Spleen (tissue), 11 donors: ENCODE measurements around the gene MED12L. TPM values are rescaled to one million over a fixed set of nuclear protein-coding genes. Genes with fewer than 3 reads are reported as not detected.

Experiments used
- DNase-seq: peaks from one replicate; pipeline ENCODE4 v3.0.0-alpha.2; 2020
- H3K27ac ChIP-seq, 8 donors: fragments of 200-600 bp; sonication (generic) in 7 of 8; 1 replicate in 4 of 8; 2 replicates in 4 of 8; pipeline versions ENCODE4 v1.5.0 to v1.8.0; 2016 to 2021; ENCODE audit warnings: inconsistent platforms in 4 of 8, mild to moderate bottlenecking in 4 of 8, moderate library complexity in 1 of 8
- H3K27me3 ChIP-seq, 7 donors: fragments of 200-600 bp; sonication (generic) in 6 of 7; replicated peaks in 1 of 7; 1 replicate in 4 of 7; 2 replicates in 3 of 7; pipeline versions ENCODE4 v1.5.0 to v1.8.0; 2016 to 2021; ENCODE audit warnings: inconsistent platforms in 3 of 7, mild to moderate bottlenecking in 1 of 7
- H3K36me3 ChIP-seq, 6 donors: fragments of 200-600 bp; sonication (generic) in 5 of 6; 1 replicate in 4 of 6; 2 replicates in 2 of 6; pipeline versions ENCODE4 v1.5.0 to v1.8.0; 2016 to 2021; ENCODE audit warnings: inconsistent platforms in 2 of 6
- H3K4me1 ChIP-seq, 6 donors: fragments of 200-600 bp; sonication (generic) in 5 of 6; 1 replicate in 3 of 6; 2 replicates in 3 of 6; pipeline versions ENCODE4 v1.5.0 to v1.8.0; 2016 to 2021; ENCODE audit warnings: inconsistent platforms in 3 of 6
- H3K4me3 ChIP-seq, 8 donors: fragments of 200-600 bp; sonication (generic) in 7 of 8; 1 replicate in 4 of 8; 2 replicates in 4 of 8; pipeline versions ENCODE4 v1.5.0 to v1.8.0; 2016 to 2021; ENCODE audit warnings: inconsistent platforms in 4 of 8, mild to moderate bottlenecking in 4 of 8, moderate library complexity in 2 of 8
- H3K9me3 ChIP-seq, 8 donors: fragments of 200-600 bp; sonication (generic) in 7 of 8; 1 replicate in 4 of 8; 2 replicates in 4 of 8; pipeline versions ENCODE4 v1.5.0 to v1.8.0; 2016 to 2021; ENCODE audit warnings: inconsistent platforms in 4 of 8
- POLR2A ChIP-seq, 3 donors: fragments of 450-650 bp; IDR thresholded peaks; one replicate each; pipeline ENCODE4 v1.5.1; 2017; ENCODE audit warnings: antibody characterized with exemption in 3 of 3, mild to moderate bottlenecking in 1 of 3
- POLR2AphosphoS5 ChIP-seq, 3 donors: sonication (generic); formaldehyde crosslinking; IDR thresholded peaks; one replicate each; pipeline ENCODE4 v1.5.1; 2017; ENCODE audit warnings: antibody characterized with exemption in 3 of 3
- WGBS, 5 donors: extraction: QIAGEN DNeasy Blood & Tissue Kit in 3 of 5; methylation state at CpG; one replicate each; pipeline versions ENCODE4 v1.1.5 to v1.1.7; 2013 to 2018; 5-methylcytosine and 5-hydroxymethylcytosine counted together
- intact Hi-C: fragments of 100-400 bp; cut with DNase I; formaldehyde crosslinking; loops from one replicate; pipeline ENCODE4 v1.15.0; 2023; ENCODE audit warnings: low total_unique reads
- polyA plus RNA-seq, 3 donors: library from polyadenylated mRNA; stranded (reverse); fragments of 200-250 nt; gene quantifications; one replicate each; pipeline ENCODE4 v1.2.1, GENCODE V29; 2013
- total RNA-seq, 7 donors: library from RNA; depleted of rRNA in 3 of 7; stranded (reverse); fragments of >200 nt in 3 of 7; fragmentation: NEBNext Ultra II Directional in 4 of 7; extraction: Animal tissue kit (Norgen Biotek cat#: 25700) in 4 of 7; gene quantifications; one replicate each; pipeline versions ENCODE4 v1.1.0 to v1.2.1, GENCODE V29; 2016 to 2021
- TF ChIP-seq, protein P1 (sequence below), 11 experiments: fragments of 200-600 bp in 7 of 11; fragments of 450-650 bp in 4 of 11; sonication (generic) in 4 of 11; IDR thresholded peaks in 8 of 11; conservative IDR thresholded peaks in 3 of 11; 1 replicate in 7 of 11; 2 replicates in 4 of 11; pipeline versions ENCODE4 v1.4.0 to v1.8.0; 2016 to 2021; ENCODE audit warnings: antibody characterized with exemption in 11 of 11, inconsistent platforms in 4 of 11, mild to moderate bottlenecking in 1 of 11
- donor health status: healthy with polysubstance abuse.
- donor health status: DM: no; HTN: no; CAD: no; lungs with moderate emphysema.
- donor health status: DM: no; HTN: no; CAD: no.
- donor health status: Bipolar disorder and iron deficiency.
- donor health status: healthy.
- donor health status: DM: no; HTN: no; CAD: no.
- donor health status: DM: yes; HTN: yes; CAD: no.

Gene MED12L
- total and polyA plus RNA-seq, 10 donors: 0.02 to 4.5 (median 1.5) TPM

GRCh38 chr3:151121016-151121415, 35.6 kb downstream of the MED12L start:
- intact Hi-C loops: no loop called here
- no peak for DNase-seq
- H3K27ac ChIP-seq: no peak overlapping the region
- TF ChIP-seq, protein P1, sequence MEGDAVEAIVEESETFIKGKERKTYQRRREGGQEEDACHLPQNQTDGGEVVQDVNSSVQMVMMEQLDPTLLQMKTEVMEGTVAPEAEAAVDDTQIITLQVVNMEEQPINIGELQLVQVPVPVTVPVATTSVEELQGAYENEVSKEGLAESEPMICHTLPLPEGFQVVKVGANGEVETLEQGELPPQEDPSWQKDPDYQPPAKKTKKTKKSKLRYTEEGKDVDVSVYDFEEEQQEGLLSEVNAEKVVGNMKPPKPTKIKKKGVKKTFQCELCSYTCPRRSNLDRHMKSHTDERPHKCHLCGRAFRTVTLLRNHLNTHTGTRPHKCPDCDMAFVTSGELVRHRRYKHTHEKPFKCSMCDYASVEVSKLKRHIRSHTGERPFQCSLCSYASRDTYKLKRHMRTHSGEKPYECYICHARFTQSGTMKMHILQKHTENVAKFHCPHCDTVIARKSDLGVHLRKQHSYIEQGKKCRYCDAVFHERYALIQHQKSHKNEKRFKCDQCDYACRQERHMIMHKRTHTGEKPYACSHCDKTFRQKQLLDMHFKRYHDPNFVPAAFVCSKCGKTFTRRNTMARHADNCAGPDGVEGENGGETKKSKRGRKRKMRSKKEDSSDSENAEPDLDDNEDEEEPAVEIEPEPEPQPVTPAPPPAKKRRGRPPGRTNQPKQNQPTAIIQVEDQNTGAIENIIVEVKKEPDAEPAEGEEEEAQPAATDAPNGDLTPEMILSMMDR (IDR thresholded peaks at IDR 0.05 in 8 of 11, conservative IDR thresholded peaks at IDR 0.05 in 3 of 11): no peak
- no peak for TF ChIP-seq POLR2AphosphoS5 (IDR thresholded peaks at IDR 0.05)
- 91 to 96% (median 92%) methylated on average over 2 of the region's 2 CpGs for WGBS, 5 donors
- H3K27me3 ChIP-seq: no peaks in the 10 kb centered on the region
- no peaks in the 10 kb centered on the region for H3K9me3 ChIP-seq
- H3K4me1 ChIP-seq: no peaks in the 10 kb centered on the region
- H3K4me3 ChIP-seq: no peak overlapping the region
- no peaks in the 10 kb centered on the region for H3K36me3 ChIP-seq

GRCh38 chr3:151123827-151124226, 38.4 kb downstream of the MED12L start:
- Histone ChIP-seq H3K4me1 (no peaks in the 10 kb centered on the region), H3K9me3 (no peaks in the 10 kb centered on the region), H3K4me3 (no peak overlapping the region), H3K36me3 (peaks cover 0 to 7% (median 0%) of the 10 kb centered on the region in 6 donors), H3K27ac (no peak overlapping the region), H3K27me3 (no peaks in the 10 kb centered on the region)
- DNase-seq: no peak
- intact Hi-C loops: no loop called here
- no peak for TF ChIP-seq POLR2AphosphoS5 (IDR thresholded peaks at IDR 0.05)
- TF ChIP-seq, protein P1 (IDR thresholded peaks at IDR 0.05 in 8 of 11, conservative IDR thresholded peaks at IDR 0.05 in 3 of 11): no peak
- TF ChIP-seq POLR2A (IDR thresholded peaks at IDR 0.05): no peak

GRCh38 chr3:151124476-151124875, 39.0 kb downstream of the MED12L start:
- no peak overlapping the region for H3K4me3 ChIP-seq
- peaks cover 0 to 7% (median 0%) of the 10 kb centered on the region in 6 donors for H3K36me3 ChIP-seq
- no peaks in the 10 kb centered on the region for H3K9me3 ChIP-seq
- intact Hi-C loops: no loop called here
- no peaks in the 10 kb centered on the region for H3K27me3 ChIP-seq
- no peak for DNase-seq
- H3K27ac ChIP-seq: no peak overlapping the region
- TF ChIP-seq POLR2A (IDR thresholded peaks at IDR 0.05) (no peak), POLR2AphosphoS5 (IDR thresholded peaks at IDR 0.05) (no peak)
- TF ChIP-seq, protein P1 (IDR thresholded peaks at IDR 0.05 in 8 of 11, conservative IDR thresholded peaks at IDR 0.05 in 3 of 11): no peak
- 86 to 98% (median 91%) methylated on average over 4 of the region's 4 CpGs for WGBS, 5 donors
- H3K4me1 ChIP-seq: no peaks in the 10 kb centered on the region

DNA sequence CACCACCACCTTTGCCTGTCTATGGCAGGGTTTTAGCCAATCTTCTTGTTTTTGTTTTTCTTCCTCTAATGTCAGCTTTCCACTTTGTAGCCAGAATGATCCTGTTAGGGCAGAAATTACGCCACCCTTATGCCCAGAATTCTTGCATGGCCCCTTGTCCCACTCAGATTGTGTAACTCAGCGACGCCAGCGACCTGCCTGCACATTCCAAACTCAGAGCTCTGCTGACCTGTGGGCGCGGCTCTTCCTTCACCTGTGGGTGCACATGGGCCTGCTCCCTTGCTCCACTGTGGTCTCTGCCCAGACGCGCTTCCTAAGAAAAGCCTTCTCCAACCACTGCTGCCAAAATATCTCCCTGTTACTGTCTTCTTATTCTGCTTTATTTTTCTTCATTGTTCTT, 45.0 kb downstream of the MED12L start:
- Histone ChIP-seq H3K9me3 (no peaks in the 10 kb centered on the region), H3K36me3 (peaks cover 0 to 7% (median 0%) of the 10 kb centered on the region in 6 donors), H3K27ac (no peak overlapping the region), H3K4me1 (peaks cover 0 to 3% (median 0%) of the 10 kb centered on the region in 6 donors), H3K27me3 (no peaks in the 10 kb centered on the region), H3K4me3 (no peak overlapping the region)
- DNase-seq: no peak
- 80 to 97% (median 87%) methylated on average over 8 of the region's 8 CpGs for WGBS, 5 donors
- TF ChIP-seq POLR2A (IDR thresholded peaks at IDR 0.05) (no peak), POLR2AphosphoS5 (IDR thresholded peaks at IDR 0.05) (no peak)
- intact Hi-C loops: no loop called here

GRCh38 chr3:151133175-151133574, 47.7 kb downstream of the MED12L start:
- Histone ChIP-seq H3K27me3 (no peaks in the 10 kb centered on the region), H3K4me3 (no peak overlapping the region), H3K4me1 (peaks cover 0 to 8% (median 1%) of the 10 kb centered on the region in 6 donors), H3K36me3 (peaks cover 0 to 4% (median 0%) of the 10 kb centered on the region in 6 donors), H3K9me3 (peaks cover 0 to 5% (median 0%) of the 10 kb centered on the region in 8 donors), H3K27ac (no peak overlapping the region)
- intact Hi-C loops: no loop called here
- WGBS, 5 donors: 40 to 46% (median 44%) methylated on average over 3 of the region's 3 CpGs
- TF ChIP-seq POLR2A (IDR thresholded peaks at IDR 0.05) (no peak), POLR2AphosphoS5 (IDR thresholded peaks at IDR 0.05) (no peak)
- TF ChIP-seq, protein P1 (IDR thresholded peaks at IDR 0.05 in 8 of 11, conservative IDR thresholded peaks at IDR 0.05 in 3 of 11): no peak
- DNase-seq: no peak
